SK-N-SH (cell line): Measurements from ENCODE around the gene CD24.

Experiments
- GABPA ChIP-seq: IDR thresholded peaks from 2 replicates; pipeline ENCODE4 v1.4.0; 2012; ENCODE audit warnings: low read depth, mild to moderate bottlenecking
- JUND ChIP-seq: IDR thresholded peaks from 2 replicates; pipeline ENCODE4 v1.4.0; 2012
- RFX5 ChIP-seq: IDR thresholded peaks from 2 replicates; pipeline ENCODE4 v1.6.1; 2012; ENCODE audit warnings: mild to moderate bottlenecking, improper control_type of control experiment, low read length
- RXRA ChIP-seq: IDR thresholded peaks from 2 replicates; pipeline ENCODE4 v1.4.0; 2012; ENCODE audit warnings: low read depth, mild to moderate bottlenecking, borderline replicate concordance
- SIN3A ChIP-seq: IDR thresholded peaks from 2 replicates; pipeline ENCODE4 v1.6.1; 2012; ENCODE audit warnings: low read depth, mild to moderate bottlenecking, low read length, moderate library complexity, borderline replicate concordance
- TAF1 ChIP-seq: IDR thresholded peaks from 2 replicates; pipeline ENCODE4 v1.6.1; 2012; ENCODE audit warnings: low read depth, mild to moderate bottlenecking, low read length, moderate library complexity, borderline replicate concordance
- TF ChIP-seq, protein P1 (sequence below): fragments of 200-600 bp; sonication (generic); IDR thresholded peaks from 2 replicates; pipeline ENCODE4 v1.6.1; 2017; ENCODE audit warnings: antibody characterized with exemption, mild to moderate bottlenecking, moderate library complexity
- TF ChIP-seq, protein P2 (sequence below): fragments of 150-350 bp; IDR thresholded peaks from 2 replicates; pipeline ENCODE4 v1.6.1; 2017; ENCODE audit warnings: antibody characterized with exemption, low read length, low read depth, borderline replicate concordance
- TF ChIP-seq, protein P3 (sequence below): IDR thresholded peaks from 2 replicates; pipeline ENCODE4; 2012

DNA sequence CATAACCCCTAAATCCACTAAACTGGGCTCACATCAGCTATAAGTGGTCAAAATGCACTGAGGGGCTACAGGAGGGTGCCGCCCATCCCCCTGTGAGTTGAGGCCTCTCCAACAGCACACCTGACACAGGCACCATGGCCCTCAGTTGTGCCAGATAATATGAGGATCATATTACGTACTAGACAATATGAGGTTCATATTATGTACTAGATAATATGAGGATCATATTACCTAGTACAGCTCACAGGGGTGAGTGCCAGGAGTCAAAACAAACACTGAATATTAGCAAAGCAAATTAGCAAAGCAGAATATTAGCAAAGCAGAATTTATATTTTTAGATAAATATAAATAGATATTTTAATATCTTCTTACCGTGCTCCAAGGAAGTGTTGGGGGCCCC is 35.3 kb downstream of the CD24 start:
- no peak for TF ChIP-seq TAF1
- TF ChIP-seq, protein P1, sequence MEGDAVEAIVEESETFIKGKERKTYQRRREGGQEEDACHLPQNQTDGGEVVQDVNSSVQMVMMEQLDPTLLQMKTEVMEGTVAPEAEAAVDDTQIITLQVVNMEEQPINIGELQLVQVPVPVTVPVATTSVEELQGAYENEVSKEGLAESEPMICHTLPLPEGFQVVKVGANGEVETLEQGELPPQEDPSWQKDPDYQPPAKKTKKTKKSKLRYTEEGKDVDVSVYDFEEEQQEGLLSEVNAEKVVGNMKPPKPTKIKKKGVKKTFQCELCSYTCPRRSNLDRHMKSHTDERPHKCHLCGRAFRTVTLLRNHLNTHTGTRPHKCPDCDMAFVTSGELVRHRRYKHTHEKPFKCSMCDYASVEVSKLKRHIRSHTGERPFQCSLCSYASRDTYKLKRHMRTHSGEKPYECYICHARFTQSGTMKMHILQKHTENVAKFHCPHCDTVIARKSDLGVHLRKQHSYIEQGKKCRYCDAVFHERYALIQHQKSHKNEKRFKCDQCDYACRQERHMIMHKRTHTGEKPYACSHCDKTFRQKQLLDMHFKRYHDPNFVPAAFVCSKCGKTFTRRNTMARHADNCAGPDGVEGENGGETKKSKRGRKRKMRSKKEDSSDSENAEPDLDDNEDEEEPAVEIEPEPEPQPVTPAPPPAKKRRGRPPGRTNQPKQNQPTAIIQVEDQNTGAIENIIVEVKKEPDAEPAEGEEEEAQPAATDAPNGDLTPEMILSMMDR = no peak
- TF ChIP-seq JUND = no peak
- TF ChIP-seq, protein P2, sequence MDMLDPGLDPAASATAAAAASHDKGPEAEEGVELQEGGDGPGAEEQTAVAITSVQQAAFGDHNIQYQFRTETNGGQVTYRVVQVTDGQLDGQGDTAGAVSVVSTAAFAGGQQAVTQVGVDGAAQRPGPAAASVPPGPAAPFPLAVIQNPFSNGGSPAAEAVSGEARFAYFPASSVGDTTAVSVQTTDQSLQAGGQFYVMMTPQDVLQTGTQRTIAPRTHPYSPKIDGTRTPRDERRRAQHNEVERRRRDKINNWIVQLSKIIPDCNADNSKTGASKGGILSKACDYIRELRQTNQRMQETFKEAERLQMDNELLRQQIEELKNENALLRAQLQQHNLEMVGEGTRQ = no peak
- TF ChIP-seq, protein P3, sequence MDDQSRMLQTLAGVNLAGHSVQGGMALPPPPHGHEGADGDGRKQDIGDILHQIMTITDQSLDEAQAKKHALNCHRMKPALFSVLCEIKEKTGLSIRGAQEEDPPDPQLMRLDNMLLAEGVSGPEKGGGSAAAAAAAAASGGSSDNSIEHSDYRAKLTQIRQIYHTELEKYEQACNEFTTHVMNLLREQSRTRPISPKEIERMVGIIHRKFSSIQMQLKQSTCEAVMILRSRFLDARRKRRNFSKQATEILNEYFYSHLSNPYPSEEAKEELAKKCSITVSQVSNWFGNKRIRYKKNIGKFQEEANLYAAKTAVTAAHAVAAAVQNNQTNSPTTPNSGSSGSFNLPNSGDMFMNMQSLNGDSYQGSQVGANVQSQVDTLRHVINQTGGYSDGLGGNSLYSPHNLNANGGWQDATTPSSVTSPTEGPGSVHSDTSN = no peak
- TF ChIP-seq GABPA = no peak
- no peak for TF ChIP-seq RXRA
- TF ChIP-seq SIN3A = no peak
- no peak for TF ChIP-seq RFX5
